Spleen (tissue), 7 donors: ENCODE results near the gene DPF3.

ENCODE experiments used
- POLR2A ChIP-seq, 3 donors: fragments of 450-650 bp; IDR thresholded peaks; one replicate each; pipeline ENCODE4 v1.5.1; 2017; ENCODE audit warnings: antibody characterized with exemption in 3 of 3, mild to moderate bottlenecking in 1 of 3
- POLR2AphosphoS5 ChIP-seq, 3 donors: sonication (generic); formaldehyde crosslinking; IDR thresholded peaks; one replicate each; pipeline ENCODE4 v1.5.1; 2017; ENCODE audit warnings: antibody characterized with exemption in 3 of 3
- TF ChIP-seq, protein P1 (sequence below), 11 experiments: fragments of 200-600 bp in 7 of 11; fragments of 450-650 bp in 4 of 11; sonication (generic) in 4 of 11; IDR thresholded peaks in 8 of 11; conservative IDR thresholded peaks in 3 of 11; 1 replicate in 7 of 11; 2 replicates in 4 of 11; pipeline versions ENCODE4 v1.4.0 to v1.8.0; 2016 to 2021; ENCODE audit warnings: antibody characterized with exemption in 11 of 11, inconsistent platforms in 4 of 11, mild to moderate bottlenecking in 1 of 11
- donor health status: DM: no; HTN: no; CAD: no; lungs with moderate emphysema.
- donor health status: DM: no; HTN: no; CAD: no.
- donor health status: DM: no; HTN: no; CAD: no.

DNA sequence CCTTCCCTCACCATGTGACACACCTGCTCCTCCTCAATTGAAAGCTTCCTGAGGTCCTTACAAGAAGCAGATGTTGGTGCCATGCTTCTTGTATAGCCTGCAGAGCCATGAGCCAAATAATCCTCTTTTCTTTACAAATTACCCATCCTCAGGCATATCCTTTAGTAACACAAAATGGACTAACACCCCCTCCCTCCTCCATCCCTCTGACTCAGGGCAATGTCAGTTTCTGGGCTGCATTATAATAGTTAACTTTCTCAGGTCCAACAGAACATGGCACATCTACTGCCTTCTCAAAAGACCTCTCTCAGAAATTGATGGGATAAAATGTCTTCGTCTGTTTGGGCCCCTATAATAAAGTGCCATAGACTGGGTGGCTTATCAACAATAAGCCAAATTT, 287.0 kb downstream of the DPF3 start:
- TF ChIP-seq POLR2A (IDR thresholded peaks at IDR 0.05) (no peak), POLR2AphosphoS5 (IDR thresholded peaks at IDR 0.05) (no peak)
- TF ChIP-seq, protein P1, sequence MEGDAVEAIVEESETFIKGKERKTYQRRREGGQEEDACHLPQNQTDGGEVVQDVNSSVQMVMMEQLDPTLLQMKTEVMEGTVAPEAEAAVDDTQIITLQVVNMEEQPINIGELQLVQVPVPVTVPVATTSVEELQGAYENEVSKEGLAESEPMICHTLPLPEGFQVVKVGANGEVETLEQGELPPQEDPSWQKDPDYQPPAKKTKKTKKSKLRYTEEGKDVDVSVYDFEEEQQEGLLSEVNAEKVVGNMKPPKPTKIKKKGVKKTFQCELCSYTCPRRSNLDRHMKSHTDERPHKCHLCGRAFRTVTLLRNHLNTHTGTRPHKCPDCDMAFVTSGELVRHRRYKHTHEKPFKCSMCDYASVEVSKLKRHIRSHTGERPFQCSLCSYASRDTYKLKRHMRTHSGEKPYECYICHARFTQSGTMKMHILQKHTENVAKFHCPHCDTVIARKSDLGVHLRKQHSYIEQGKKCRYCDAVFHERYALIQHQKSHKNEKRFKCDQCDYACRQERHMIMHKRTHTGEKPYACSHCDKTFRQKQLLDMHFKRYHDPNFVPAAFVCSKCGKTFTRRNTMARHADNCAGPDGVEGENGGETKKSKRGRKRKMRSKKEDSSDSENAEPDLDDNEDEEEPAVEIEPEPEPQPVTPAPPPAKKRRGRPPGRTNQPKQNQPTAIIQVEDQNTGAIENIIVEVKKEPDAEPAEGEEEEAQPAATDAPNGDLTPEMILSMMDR (IDR thresholded peaks at IDR 0.05 in 8 of 11, conservative IDR thresholded peaks at IDR 0.05 in 3 of 11), result no peak
